ENCODE measurements around the gene RNF123.

DNA sequence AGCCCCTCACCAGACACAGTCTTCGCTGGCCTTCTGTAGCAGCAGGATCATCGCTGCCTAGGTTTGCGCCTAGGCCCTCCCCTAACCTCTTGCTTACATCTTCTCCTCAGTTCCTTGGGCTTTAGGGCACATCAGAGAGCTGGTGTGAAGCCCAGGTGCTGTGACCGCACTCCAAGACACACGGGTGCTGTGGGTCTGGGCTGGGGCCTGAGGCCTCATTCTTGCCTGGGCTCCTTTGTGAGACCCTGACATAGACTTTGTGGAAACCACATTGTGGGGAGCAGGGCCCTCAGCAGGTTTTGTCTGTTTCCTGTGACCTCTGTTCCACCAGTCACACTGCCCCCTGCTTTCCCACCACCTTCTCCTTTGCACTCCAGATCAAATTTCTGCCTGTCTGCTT, 22.1 kb downstream of the RNF123 start:
- TF ChIP-seq POLR2A (IDR thresholded peaks at IDR 0.05): no peak
- TF ChIP-seq, protein P1, sequence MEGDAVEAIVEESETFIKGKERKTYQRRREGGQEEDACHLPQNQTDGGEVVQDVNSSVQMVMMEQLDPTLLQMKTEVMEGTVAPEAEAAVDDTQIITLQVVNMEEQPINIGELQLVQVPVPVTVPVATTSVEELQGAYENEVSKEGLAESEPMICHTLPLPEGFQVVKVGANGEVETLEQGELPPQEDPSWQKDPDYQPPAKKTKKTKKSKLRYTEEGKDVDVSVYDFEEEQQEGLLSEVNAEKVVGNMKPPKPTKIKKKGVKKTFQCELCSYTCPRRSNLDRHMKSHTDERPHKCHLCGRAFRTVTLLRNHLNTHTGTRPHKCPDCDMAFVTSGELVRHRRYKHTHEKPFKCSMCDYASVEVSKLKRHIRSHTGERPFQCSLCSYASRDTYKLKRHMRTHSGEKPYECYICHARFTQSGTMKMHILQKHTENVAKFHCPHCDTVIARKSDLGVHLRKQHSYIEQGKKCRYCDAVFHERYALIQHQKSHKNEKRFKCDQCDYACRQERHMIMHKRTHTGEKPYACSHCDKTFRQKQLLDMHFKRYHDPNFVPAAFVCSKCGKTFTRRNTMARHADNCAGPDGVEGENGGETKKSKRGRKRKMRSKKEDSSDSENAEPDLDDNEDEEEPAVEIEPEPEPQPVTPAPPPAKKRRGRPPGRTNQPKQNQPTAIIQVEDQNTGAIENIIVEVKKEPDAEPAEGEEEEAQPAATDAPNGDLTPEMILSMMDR (IDR thresholded peaks at IDR 0.05): no peak

Data from right lobe of liver (tissue), 4 donors.